Natural killer cell (primary cell): ENCODE measurements around the gene CDH2. TPM values are rescaled to one million over a fixed set of nuclear protein-coding genes. Genes with fewer than 3 reads are reported as not detected.

Experiments used
- ATAC-seq, 3 donors: fragments of 150-1000 bp in 2 of 3; fragments of 200-7000 bp in 1 of 3; cut with Tn5 transposase; 1 replicate in 1 of 3; 2 replicates in 2 of 3; pipeline ENCODE4 v1.10.0; 2021; ENCODE audit warnings: mild to moderate bottlenecking in 2 of 3, moderate library complexity in 2 of 3
- DNase-seq, 2 donors: peaks; one replicate each; pipeline versions ENCODE4 v3.0.0 to v3.0.0-alpha.2; 2013 to 2021; ENCODE audit warnings: mixed read lengths in 1 of 2
- H3K27ac ChIP-seq: one replicate; pipeline ENCODE4 v1.5.1; 2013; ENCODE audit warnings: mild to moderate bottlenecking, low read length
- H3K27me3 ChIP-seq: one replicate; pipeline ENCODE4 v1.6.1; 2013; ENCODE audit warnings: low read length; ENCODE audit not compliant: control insufficient read depth, insufficient read depth
- H3K36me3 ChIP-seq: one replicate; pipeline ENCODE4 v1.6.1; 2013; ENCODE audit warnings: low read length; ENCODE audit not compliant: control insufficient read depth, insufficient read depth
- H3K4me1 ChIP-seq: one replicate; pipeline ENCODE4 v1.6.1; 2013; ENCODE audit warnings: low read length; ENCODE audit not compliant: control insufficient read depth, insufficient read depth
- H3K4me3 ChIP-seq: one replicate; pipeline ENCODE4 v1.5.1; 2013; ENCODE audit warnings: low read length
- H3K9me3 ChIP-seq: one replicate; pipeline ENCODE4 v1.6.1; 2013; ENCODE audit warnings: low read length; ENCODE audit not compliant: control insufficient read depth, insufficient read depth
- H3K27ac Mint-ChIP-seq, 2 donors: one replicate each; pipeline ENCODE4 v1.8.0; 2022; ENCODE audit warnings: mild to moderate bottlenecking in 2 of 2, mixed read lengths in 2 of 2, moderate library complexity in 1 of 2
- H3K27me3 Mint-ChIP-seq, 2 donors: one replicate each; pipeline ENCODE4 v1.8.0; 2022; ENCODE audit warnings: low read depth in 2 of 2, mixed read lengths in 2 of 2
- H3K36me3 Mint-ChIP-seq: one replicate; pipeline ENCODE4 v1.8.0; 2022; ENCODE audit warnings: mixed read lengths
- H3K4me1 Mint-ChIP-seq, 2 donors: one replicate each; pipeline ENCODE4 v1.8.0; 2022; ENCODE audit warnings: mixed read lengths in 2 of 2
- H3K4me3 Mint-ChIP-seq: one replicate; pipeline ENCODE4 v1.8.0; 2022; ENCODE audit warnings: mild to moderate bottlenecking, moderate library complexity, mixed read lengths
- H3K9me3 Mint-ChIP-seq, 2 donors: one replicate each; pipeline ENCODE4 v1.8.0; 2022; ENCODE audit warnings: mixed read lengths in 2 of 2
- CTCF ChIP-seq: fragments of 200-600 bp; IDR thresholded peaks from one replicate; pipeline ENCODE4 v1.8.0; 2022; ENCODE audit warnings: antibody characterized with exemption
- WGBS: methylation state at CpG from one replicate; pipeline ENCODE4 v1.1.7; 2013; ENCODE audit warnings: missing lambda C conversion rate; ENCODE audit not compliant: insufficient coverage; 5-methylcytosine and 5-hydroxymethylcytosine counted together
- intact Hi-C: fragments of 100-400 bp; cut with micrococcal nuclease; formaldehyde crosslinking; loops from one replicate; pipeline ENCODE4 v1.14.2; 2022
- total RNA-seq, 4 donors: library from RNA; stranded (reverse); fragments of 120-200 nt in 1 of 4; gene quantifications; one replicate each; pipeline versions ENCODE4 v1.2.3 to v1.2.4, GENCODE V29; 2013 to 2022

Gene CDH2
- total RNA-seq, 3 donors from 2014 or later (not counting 1 experiment from before 2014, with no cell fraction given), result 0.09 to 0.35 (median 0.26) TPM

GRCh38 chr18:28175150-28175929, 1.6 kb downstream of the CDH2 start:
- H3K9me3 Mint-ChIP-seq, result peaks cover 0 to 2% of the 10 kb centered on the region in 2 donors
- H3K4me1 ChIP-seq, result peaks cover 15% of the 10 kb centered on the region
- peaks cover 11 to 15% of the 10 kb centered on the region in 2 donors for H3K4me1 Mint-ChIP-seq
- no peak overlapping the region for H3K27ac Mint-ChIP-seq
- no peaks in the 10 kb centered on the region for H3K36me3 ChIP-seq
- peaks cover 15% of the 10 kb centered on the region for H3K36me3 Mint-ChIP-seq
- ATAC-seq, result no peak
- H3K4me3 ChIP-seq, result no peak overlapping the region
- H3K9me3 ChIP-seq, result no peaks in the 10 kb centered on the region
- intact Hi-C loops, result no loop called here
- no peak for DNase-seq
- 5% methylated on average over 52 of the region's 53 CpGs for WGBS
- TF ChIP-seq CTCF, result no peak
- H3K27me3 Mint-ChIP-seq, result peaks cover 33 to 51% of the 10 kb centered on the region in 2 donors
- peak overlapping the region; percentile 73 for H3K4me3 Mint-ChIP-seq
- H3K27me3 ChIP-seq, result peaks cover 28% of the 10 kb centered on the region
- no peak overlapping the region for H3K27ac ChIP-seq

GRCh38 chr18:28174181-28174905, 2.6 kb downstream of the CDH2 start:
- Mint-ChIP-seq H3K27me3 (peaks cover 30 to 43% of the 10 kb centered on the region in 2 donors), H3K4me3 (no peak overlapping the region), H3K4me1 (peaks cover 11 to 15% of the 10 kb centered on the region in 2 donors), H3K36me3 (peaks cover 15% of the 10 kb centered on the region), H3K27ac (no peak overlapping the region), H3K9me3 (peaks cover 0 to 2% of the 10 kb centered on the region in 2 donors)
- DNase-seq (no peak), ATAC-seq (no peak)
- no peak for TF ChIP-seq CTCF
- Histone ChIP-seq H3K27ac (no peak overlapping the region), H3K27me3 (peaks cover 28% of the 10 kb centered on the region), H3K4me3 (no peak overlapping the region), H3K36me3 (no peaks in the 10 kb centered on the region), H3K4me1 (peaks cover 15% of the 10 kb centered on the region), H3K9me3 (no peaks in the 10 kb centered on the region)
- WGBS, result 66% methylated on average over 8 of the region's 8 CpGs
- intact Hi-C loops, result no loop called here

- 86% methylated on average over 1 of the region's 3 CpGs for WGBS
These were observed 5.1 kb downstream of the CDH2 start for GRCh38 chr18:28171837-28172236.

More at GRCh38 chr18:28171837-28172236, 5.1 kb downstream of the CDH2 start:
- Mint-ChIP-seq H3K36me3 (peaks cover 8% of the 10 kb centered on the region), H3K4me1 (peaks cover 11 to 15% of the 10 kb centered on the region in 2 donors), H3K4me3 (no peak overlapping the region), H3K27me3 (peaks cover 19 to 30% of the 10 kb centered on the region in 2 donors), H3K27ac (no peak overlapping the region), H3K9me3 (peaks cover 0 to 2% of the 10 kb centered on the region in 2 donors)
- no peak for ATAC-seq
- Histone ChIP-seq H3K27me3 (peaks cover 23% of the 10 kb centered on the region), H3K27ac (no peak overlapping the region), H3K4me1 (peaks cover 12% of the 10 kb centered on the region), H3K36me3 (no peaks in the 10 kb centered on the region), H3K9me3 (no peaks in the 10 kb centered on the region), H3K4me3 (no peak overlapping the region)
- intact Hi-C loops, result no loop called here
- TF ChIP-seq CTCF, result no peak
- DNase-seq, result no peak
